NB4 (cell line): ENCODE data around the gene CTTNBP2NL.

Experiments
- POLR2A ChIP-seq: IDR thresholded peaks from 2 replicates; pipeline ENCODE4 v1.6.1; 2011; ENCODE audit warnings: mild to moderate bottlenecking; ENCODE audit not compliant: insufficient read length; ENCODE audit errors: extremely low read depth
- TF ChIP-seq, protein P1 (sequence below): IDR thresholded peaks from one replicate; pipeline ENCODE4 v1.5.1; 2012; ENCODE audit warnings: low read depth, low read length

DNA sequence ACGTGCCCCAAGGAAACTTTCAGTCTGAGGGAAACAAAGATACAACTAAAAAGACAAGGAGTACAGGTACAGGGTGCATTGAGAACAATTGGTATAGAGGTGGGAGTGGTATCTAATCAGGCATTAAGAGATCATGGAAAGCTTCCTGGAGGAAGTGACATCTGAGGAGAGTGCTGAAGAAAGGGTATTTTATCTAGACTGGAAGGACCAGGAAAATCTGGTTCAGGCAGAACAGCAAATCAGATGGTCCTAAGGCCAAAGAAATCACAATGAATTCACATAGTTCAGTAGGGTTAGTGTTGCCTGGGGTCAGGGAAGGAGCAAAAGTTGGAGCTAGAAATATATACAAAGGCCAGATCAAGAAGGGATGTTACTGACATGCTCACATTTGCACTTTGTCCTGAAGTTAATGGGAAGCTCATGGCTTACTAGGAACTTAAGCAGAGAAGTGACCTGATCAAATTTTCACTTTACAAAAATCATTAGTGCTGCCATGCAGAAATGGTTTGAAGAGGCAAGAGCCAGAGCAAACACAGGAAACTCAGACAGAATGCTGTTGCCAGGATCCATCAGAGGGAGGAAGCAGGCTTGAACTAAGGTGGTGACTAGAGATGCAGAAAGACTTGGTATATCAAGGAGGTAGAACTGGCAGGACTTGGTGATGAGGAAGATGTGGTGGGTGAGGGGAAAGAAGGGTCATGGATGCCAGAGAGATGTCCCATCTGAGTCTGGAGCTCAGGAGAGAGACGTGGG, 14.5 kb upstream of the CTTNBP2NL start:
- TF ChIP-seq, protein P1, sequence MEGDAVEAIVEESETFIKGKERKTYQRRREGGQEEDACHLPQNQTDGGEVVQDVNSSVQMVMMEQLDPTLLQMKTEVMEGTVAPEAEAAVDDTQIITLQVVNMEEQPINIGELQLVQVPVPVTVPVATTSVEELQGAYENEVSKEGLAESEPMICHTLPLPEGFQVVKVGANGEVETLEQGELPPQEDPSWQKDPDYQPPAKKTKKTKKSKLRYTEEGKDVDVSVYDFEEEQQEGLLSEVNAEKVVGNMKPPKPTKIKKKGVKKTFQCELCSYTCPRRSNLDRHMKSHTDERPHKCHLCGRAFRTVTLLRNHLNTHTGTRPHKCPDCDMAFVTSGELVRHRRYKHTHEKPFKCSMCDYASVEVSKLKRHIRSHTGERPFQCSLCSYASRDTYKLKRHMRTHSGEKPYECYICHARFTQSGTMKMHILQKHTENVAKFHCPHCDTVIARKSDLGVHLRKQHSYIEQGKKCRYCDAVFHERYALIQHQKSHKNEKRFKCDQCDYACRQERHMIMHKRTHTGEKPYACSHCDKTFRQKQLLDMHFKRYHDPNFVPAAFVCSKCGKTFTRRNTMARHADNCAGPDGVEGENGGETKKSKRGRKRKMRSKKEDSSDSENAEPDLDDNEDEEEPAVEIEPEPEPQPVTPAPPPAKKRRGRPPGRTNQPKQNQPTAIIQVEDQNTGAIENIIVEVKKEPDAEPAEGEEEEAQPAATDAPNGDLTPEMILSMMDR: no peak
- no peak for TF ChIP-seq POLR2A
